Right lobe of liver (tissue), 6 donors: ENCODE data around the gene ZNF431. TPM values are rescaled to one million over a fixed set of nuclear protein-coding genes. Genes with fewer than 3 reads are reported as not detected.
"Not testable (repeated sequence)": the region's sequence is repeated elsewhere in the genome, so short reads cannot be mapped to it uniquely, and the experiment has no call there.

Source experiments
- ATAC-seq, 4 donors: fragments of 200-7000 bp; cut with Tn5 transposase; one replicate each; pipeline ENCODE4 v1.9.1; 2020; ENCODE audit warnings: mild to moderate bottlenecking in 4 of 4, moderate library complexity in 4 of 4
- DNase-seq, 3 donors: peaks; one replicate each; pipeline ENCODE4 v3.0.0-alpha.2; 2020
- H3K27ac ChIP-seq, 3 donors: fragments of 200-600 bp; one replicate each; pipeline ENCODE4 v1.8.0; 2022
- H3K27me3 ChIP-seq, 2 donors: fragments of 200-600 bp; one replicate each; pipeline ENCODE4 v1.8.0; 2022
- H3K36me3 ChIP-seq, 4 donors: fragments of 200-600 bp; sonication (generic) in 1 of 4; one replicate each; pipeline versions ENCODE4 v1.5.1 to v1.8.0; 2017 to 2022; ENCODE audit warnings: control low read depth in 1 of 4
- H3K4me1 ChIP-seq, 4 donors: fragments of 200-600 bp; sonication (generic) in 1 of 4; one replicate each; pipeline versions ENCODE4 v1.5.1 to v1.8.0; 2017 to 2022; ENCODE audit warnings: control low read depth in 1 of 4
- H3K4me3 ChIP-seq, 3 donors: fragments of 200-600 bp; one replicate each; pipeline ENCODE4 v1.8.0; 2022
- H3K9me3 ChIP-seq, 4 donors: fragments of 200-600 bp; sonication (generic) in 1 of 4; one replicate each; pipeline versions ENCODE4 v1.5.1 to v1.8.0; 2017 to 2022; ENCODE audit warnings: control low read depth in 1 of 4
- CTCF ChIP-seq, 4 donors: fragments of 200-600 bp in 3 of 4; fragments of 450-650 bp in 1 of 4; IDR thresholded peaks; one replicate each; pipeline versions ENCODE4 v1.5.1 to v1.8.0; 2016 to 2022; ENCODE audit warnings: antibody characterized with exemption in 4 of 4, mild to moderate bottlenecking in 2 of 4
- POLR2A ChIP-seq: fragments of 450-650 bp; IDR thresholded peaks from one replicate; pipeline ENCODE4 v1.6.1; 2017; ENCODE audit warnings: antibody characterized with exemption, mild to moderate bottlenecking
- WGBS: methylation state at CpG from one replicate; pipeline ENCODE4 v1.1.6; 2018; ENCODE audit warnings: low coverage, low lambda C conversion rate; ENCODE audit not compliant: insufficient coverage; ENCODE audit errors: missing lambda C conversion rate; 5-methylcytosine and 5-hydroxymethylcytosine counted together
- intact Hi-C, 2 donors: fragments of 100-400 bp; cut with DNase I; formaldehyde crosslinking; loops; one replicate each; pipeline versions ENCODE4 v1.11.2 to v1.14.1; 2022
- total RNA-seq, 6 experiments: library from RNA; depleted of rRNA in 2 of 6; stranded (reverse); fragments of >200 nt in 2 of 6; fragmentation: NEBNext Ultra II Directional in 3 of 6; extraction: Animal tissue kit (Norgen Biotek cat#: 25700) in 3 of 6; gene quantifications; one replicate each; pipeline versions ENCODE4 v1.1.0 to v1.2.4, GENCODE V29; 2016 to 2023
- donor health status: DM: no; HTN: yes; CAD: no.
- donor health status: DM: no; HTN: no; CAD: no.
- donor health status: DM: no; HTN: no; CAD: no.
- donor health status: DM: no; HTN: yes; CAD: no.
- donor health status: DM: no; HTN: yes; CAD: no.

Gene ZNF431
- total RNA-seq, 6 experiments from 2014 or later: 0.37 to 1.6 (median 0.84) TPM

- intact Hi-C loops: no loop called here
- DNase-seq: no peak
Observed at GRCh38 chr19:21210037-21210621, 68.3 kb downstream of the ZNF431 start.

GRCh38 chr19:21221693-21222092 lies 79.9 kb downstream of the ZNF431 start:
- no peaks in the 10 kb centered on the region for H3K36me3 ChIP-seq
- intact Hi-C loops: no loop called here

More at GRCh38 chr19:21210037-21210621, 68.3 kb downstream of the ZNF431 start:
- Histone ChIP-seq H3K36me3 (no peaks in the 10 kb centered on the region), H3K27ac (no peak overlapping the region), H3K9me3 (no peaks in the 10 kb centered on the region), H3K27me3 (no peaks in the 10 kb centered on the region), H3K4me3 (no peak overlapping the region), H3K4me1 (no peaks in the 10 kb centered on the region)
- WGBS: 20% methylated on average over 6 of the region's 6 CpGs
- no peak for ATAC-seq
- TF ChIP-seq CTCF (IDR thresholded peaks at IDR 0.05): no peak
- TF ChIP-seq POLR2A: no peak

GRCh38 chr19:21229938-21230337 lies 88.1 kb downstream of the ZNF431 start:
- H3K36me3 ChIP-seq, H3K27ac ChIP-seq, H3K4me3 ChIP-seq, H3K27me3 ChIP-seq, ATAC-seq, DNase-seq, H3K9me3 ChIP-seq, H3K4me1 ChIP-seq, intact Hi-C loops: not testable (repeated sequence)
- WGBS: 56% methylated on average over 3 of the region's 3 CpGs

More at GRCh38 chr19:21221693-21222092, 79.9 kb downstream of the ZNF431 start:
- Histone ChIP-seq H3K27ac (no peak overlapping the region), H3K4me1 (no peaks in the 10 kb centered on the region), H3K27me3 (no peaks in the 10 kb centered on the region), H3K9me3 (no peaks in the 10 kb centered on the region), H3K4me3 (no peak overlapping the region)
- DNase-seq: no peak
- TF ChIP-seq CTCF (IDR thresholded peaks at IDR 0.05): no peak
- no peak for TF ChIP-seq POLR2A
- no peak for ATAC-seq

- DNase-seq (no peak), ATAC-seq (no peak)
- Histone ChIP-seq H3K27me3 (no peaks in the 10 kb centered on the region), H3K27ac (no peak overlapping the region), H3K4me1 (no peaks in the 10 kb centered on the region), H3K4me3 (no peak overlapping the region), H3K9me3 (no peaks in the 10 kb centered on the region), H3K36me3 (no peaks in the 10 kb centered on the region)
- WGBS: 71% methylated on average over 2 of the region's 2 CpGs
- TF ChIP-seq CTCF (IDR thresholded peaks at IDR 0.05): no peak
- TF ChIP-seq POLR2A: no peak
- intact Hi-C loops: no loop called here
Observed at GRCh38 chr19:21233691-21234090, 91.9 kb downstream of the ZNF431 start.

GRCh38 chr19:21236751-21237150 lies 94.9 kb downstream of the ZNF431 start:
- WGBS: 72% methylated on average over 4 of the region's 4 CpGs
- not testable (repeated sequence) for ATAC-seq, DNase-seq

GRCh38 chr19:21238670-21239069 lies 96.8 kb downstream of the ZNF431 start:
- no peak for ATAC-seq
- Histone ChIP-seq H3K9me3 (no peaks in the 10 kb centered on the region), H3K36me3 (no peaks in the 10 kb centered on the region), H3K4me3 (no peak overlapping the region), H3K27ac (no peak overlapping the region), H3K4me1 (no peaks in the 10 kb centered on the region), H3K27me3 (no peaks in the 10 kb centered on the region)
- DNase-seq: no peak
- 49% methylated on average over 2 of the region's 2 CpGs for WGBS
- TF ChIP-seq CTCF (IDR thresholded peaks at IDR 0.05): no peak
- TF ChIP-seq POLR2A: no peak
- intact Hi-C loops: no loop called here

More at GRCh38 chr19:21236751-21237150, 94.9 kb downstream of the ZNF431 start:
- H3K4me1 ChIP-seq, H3K4me3 ChIP-seq, H3K27ac ChIP-seq, H3K27me3 ChIP-seq, intact Hi-C loops, H3K36me3 ChIP-seq, H3K9me3 ChIP-seq: not testable (repeated sequence)
